AG20443 (cell line): Measurements from ENCODE around the gene KIRREL3.

ENCODE experiments used
- DNase-seq: peaks from one replicate; pipeline ENCODE4 v3.0.0; 2012; ENCODE audit warnings: low spot score, mixed read lengths

Gene KIRREL3

DNA sequence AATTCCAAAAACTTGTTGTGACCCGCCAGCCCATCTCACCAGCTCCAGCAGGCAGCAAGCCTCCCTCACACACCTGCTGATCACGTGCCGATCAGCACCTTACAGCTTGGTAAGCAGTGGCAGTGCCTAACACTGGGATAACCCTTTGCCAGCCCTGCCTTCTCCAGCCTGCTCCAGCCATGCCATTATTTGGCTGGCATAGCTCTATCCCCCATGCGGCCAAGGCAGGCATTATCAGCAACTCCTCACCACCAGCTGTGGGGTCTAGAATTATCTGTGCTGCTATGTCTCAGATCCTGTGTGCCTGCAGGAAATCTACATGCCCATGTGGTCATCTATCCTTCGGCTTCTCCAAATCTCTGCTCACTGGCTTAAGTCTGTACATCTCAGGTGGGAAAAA is 430.1 kb downstream of the KIRREL3 start:
- no peak for DNase-seq

DNA sequence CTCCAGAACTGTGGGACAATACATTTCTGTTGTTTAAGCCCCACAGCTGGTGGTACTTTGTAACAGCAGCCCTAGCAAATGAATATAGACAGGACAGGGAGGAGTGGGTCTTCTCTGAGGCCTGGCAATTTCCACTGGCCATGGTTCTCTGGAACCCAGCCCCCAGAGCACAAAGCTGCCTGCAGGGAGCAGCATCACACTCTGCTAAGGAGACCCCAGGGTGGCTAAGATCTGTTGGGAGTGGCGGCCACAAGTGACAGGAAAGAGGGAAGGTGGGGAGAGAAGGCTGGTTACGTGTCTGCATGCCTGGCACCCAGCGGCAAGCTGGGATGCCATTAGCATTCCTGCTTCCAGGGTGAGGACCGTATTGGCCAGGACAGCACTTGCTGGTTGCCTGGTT is 433.2 kb downstream of the KIRREL3 start:
- no peak for DNase-seq

DNA sequence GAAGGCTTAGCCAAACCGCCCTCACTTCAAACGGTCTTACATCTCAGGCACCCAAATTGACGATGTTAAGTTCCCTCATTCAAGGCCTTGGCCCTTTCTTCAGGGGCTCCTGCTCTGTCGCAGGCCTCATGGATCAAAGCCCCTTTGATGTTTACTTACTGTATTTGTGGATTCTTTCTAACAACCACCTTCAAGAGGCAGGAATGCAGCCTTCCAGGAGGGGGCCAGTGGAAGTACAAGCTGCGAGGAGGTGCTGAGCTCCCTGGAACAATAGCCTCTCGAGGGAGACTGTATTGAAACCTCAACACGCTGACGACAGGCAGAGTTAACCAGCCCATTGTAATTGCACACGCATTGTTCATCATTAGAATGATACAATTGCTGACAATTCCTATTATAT is 436.0 kb downstream of the KIRREL3 start:
- no peak for DNase-seq

DNA sequence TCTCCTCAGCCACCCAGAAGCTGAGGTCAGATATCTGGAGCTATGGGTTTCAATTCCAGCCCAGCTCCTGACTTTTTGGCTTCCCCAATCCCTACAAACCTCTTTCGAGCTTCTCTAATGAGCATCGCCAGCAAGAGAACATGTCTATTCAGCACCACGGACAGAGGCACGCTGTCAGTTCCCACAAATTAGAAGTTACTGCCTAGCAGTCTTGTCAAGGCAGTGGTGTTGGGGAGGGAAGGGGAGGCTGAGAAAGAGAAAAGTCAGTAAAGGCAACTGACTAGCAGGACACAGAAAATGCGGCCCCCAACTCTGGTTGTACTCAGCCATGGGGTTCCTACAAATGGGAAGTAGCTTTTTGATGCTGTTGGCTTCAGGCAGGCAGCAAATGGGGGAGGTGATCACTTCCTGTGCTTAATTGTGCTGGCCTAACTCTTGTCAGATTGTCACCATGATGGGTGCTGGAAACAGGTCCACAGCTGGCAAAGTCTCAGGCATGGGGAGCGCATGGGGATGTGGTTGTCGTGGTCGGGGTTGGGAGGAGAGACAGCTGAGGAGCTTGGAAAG is 439.2 kb downstream of the KIRREL3 start:
- peak; percentile 72 for DNase-seq

DNA sequence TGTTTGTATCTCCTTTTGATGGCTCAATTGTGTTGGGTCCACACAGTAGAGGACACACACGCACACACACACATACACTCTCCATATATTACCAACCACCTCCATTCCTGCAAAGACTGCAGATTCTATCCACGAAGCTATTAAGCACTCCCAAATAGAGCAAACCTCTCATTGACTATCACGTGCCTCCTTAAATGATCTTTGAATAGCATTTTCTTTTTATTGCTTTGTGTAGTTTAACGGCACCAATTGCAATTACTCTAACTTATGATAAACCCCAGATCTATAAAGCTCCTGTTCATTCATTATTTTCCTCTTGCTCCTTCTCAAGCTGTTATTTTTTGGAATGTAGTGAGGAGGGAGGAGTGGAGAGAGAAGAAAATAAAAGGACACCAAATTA is 440.3 kb downstream of the KIRREL3 start:
- no peak for DNase-seq

DNA sequence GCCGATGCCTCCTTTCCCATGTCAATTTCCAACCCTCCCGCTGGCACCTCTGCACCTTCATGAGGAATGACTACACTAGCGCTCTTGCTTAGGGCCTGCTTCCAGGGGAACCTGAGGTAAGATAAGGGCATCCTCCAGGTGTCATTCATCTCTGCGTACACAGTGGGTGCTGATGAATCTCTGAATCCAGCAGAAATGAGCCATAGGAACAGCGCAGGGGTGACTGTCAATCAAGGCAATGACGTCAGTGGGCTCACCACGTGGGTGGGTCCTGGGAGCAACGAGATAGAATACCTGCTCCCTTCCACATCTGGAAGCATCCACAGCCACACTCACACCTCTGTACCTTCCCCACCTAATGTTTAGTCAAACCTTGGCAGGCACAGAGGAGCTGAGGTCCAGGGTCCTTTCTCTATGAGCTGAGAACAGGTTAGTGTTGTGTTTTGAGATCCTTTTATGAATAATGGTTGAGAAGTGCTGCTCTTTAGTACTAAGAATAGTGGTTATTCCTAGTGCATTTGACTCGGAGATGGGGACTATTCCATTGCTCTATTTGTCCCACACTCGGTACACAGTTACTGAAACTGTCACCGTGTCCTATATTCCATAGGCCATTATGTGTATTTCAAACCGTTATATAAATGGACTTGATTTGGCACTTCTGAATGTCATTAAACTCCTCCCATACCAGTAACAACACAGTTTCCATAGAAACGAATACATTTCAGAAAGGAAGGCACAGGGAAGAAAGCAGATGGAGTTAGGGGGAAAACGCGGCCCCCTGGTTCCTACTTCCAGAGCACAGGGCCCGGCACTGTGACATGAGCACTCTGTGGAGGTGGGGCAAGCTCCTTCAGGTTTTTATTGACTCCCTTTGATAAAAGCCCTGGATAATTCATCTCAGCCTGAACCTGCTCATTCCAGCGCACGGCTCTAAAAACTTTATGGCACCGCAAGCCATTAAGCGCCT is 451.7 kb downstream of the KIRREL3 start:
- no peak for DNase-seq

DNA sequence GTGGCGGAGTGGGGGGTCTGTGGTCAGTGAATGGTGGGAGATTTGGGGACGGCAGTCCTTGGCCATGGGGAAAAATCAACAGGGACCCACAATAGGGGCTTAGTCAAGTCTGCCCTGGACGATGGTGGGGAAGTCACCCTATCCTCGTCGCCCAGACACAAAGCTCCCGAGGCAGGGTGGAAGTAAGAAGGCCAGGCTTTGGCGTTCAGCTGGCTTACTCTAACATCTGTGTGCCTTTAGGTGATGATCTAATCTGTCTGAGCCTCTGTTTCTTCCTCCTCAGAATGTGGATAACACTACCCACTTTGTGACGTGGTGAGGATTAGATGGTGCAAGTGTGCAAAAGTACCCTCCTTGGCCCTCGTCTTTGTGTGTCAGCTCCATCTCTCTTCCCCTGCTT is 452.9 kb downstream of the KIRREL3 start:
- no peak for DNase-seq

DNA sequence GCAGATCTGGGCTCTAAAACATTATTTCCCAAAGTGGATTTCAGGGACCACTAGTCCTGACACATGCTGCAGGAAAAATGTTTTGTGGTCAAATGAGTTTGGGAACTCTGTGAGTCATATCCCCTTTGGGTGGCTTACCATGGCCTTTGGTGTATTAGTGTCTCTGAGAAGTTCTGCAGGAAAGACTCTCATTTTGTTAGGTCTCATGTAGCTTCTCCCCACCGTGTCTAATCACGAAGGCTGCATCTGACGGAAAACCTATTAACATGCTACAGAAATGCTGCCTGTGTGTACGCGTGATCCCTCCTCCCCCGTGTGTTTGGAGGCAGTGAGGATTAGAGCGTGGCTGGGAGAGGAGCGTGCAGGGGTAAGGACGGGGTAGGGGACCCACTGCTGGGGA is 453.4 kb downstream of the KIRREL3 start:
- DNase-seq: peak; percentile 86

DNA sequence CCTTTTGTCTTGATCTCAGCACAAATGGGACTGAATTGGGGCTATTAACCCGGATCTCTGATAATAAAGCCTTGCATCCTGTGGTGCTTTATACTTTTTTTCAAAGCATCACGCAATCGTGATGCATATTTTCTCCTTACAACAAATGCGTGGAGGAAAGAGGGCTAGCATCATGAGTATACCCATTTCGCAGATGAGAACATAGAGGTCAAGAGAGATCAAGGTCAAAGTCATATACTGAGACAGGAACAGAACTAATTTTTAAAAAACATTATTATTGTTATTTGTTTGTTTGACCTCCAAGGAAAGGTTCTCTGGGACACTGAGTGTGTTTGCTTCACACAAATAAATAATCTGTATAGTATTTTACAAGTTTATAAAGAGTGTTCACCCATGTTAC is 453.9 kb downstream of the KIRREL3 start:
- no peak for DNase-seq

DNA sequence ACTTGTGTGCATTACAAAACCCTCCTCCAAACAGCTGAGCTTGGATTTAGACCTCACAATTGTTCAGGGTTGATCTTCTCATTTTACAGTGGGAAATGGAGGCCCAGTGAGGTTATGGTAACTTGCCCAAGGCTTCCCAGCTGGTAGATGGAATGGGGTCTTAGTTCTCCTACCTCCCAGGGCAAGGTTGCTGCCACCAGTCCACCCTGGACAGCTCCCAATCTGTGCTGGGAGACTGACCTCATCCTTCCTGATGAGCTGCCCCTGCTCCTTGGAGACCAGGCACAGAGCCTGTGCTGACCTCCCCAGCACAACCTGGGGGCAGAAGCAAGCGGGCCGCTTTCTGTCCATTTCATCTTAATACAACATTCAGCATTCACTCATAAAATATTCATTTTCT is 454.4 kb downstream of the KIRREL3 start:
- peak; percentile 55 for DNase-seq

DNA sequence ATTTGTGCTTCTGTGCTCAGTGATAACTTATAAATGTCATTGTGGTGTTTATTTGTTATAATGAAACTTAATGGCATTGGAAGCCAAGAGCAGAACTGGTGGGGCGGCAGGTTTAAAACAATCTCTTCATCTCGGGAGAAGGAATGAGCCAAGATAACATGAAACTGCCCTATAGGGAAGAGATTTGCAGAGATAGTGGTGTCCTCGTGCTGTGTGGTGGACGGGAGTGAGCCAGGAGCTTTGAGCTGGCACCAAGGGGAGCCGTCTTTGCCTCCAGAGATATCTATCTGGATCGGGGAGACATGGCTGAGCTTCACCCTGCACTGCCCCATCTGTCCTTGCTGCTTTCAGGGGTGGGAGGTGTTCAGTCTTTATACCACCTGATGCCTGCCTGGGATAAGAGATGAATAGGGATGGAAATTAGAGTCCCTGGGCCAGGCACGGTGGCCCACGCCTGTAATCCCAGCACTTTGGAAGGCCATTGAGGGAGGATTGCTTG is 455.5 kb downstream of the KIRREL3 start:
- DNase-seq: no peak

DNA sequence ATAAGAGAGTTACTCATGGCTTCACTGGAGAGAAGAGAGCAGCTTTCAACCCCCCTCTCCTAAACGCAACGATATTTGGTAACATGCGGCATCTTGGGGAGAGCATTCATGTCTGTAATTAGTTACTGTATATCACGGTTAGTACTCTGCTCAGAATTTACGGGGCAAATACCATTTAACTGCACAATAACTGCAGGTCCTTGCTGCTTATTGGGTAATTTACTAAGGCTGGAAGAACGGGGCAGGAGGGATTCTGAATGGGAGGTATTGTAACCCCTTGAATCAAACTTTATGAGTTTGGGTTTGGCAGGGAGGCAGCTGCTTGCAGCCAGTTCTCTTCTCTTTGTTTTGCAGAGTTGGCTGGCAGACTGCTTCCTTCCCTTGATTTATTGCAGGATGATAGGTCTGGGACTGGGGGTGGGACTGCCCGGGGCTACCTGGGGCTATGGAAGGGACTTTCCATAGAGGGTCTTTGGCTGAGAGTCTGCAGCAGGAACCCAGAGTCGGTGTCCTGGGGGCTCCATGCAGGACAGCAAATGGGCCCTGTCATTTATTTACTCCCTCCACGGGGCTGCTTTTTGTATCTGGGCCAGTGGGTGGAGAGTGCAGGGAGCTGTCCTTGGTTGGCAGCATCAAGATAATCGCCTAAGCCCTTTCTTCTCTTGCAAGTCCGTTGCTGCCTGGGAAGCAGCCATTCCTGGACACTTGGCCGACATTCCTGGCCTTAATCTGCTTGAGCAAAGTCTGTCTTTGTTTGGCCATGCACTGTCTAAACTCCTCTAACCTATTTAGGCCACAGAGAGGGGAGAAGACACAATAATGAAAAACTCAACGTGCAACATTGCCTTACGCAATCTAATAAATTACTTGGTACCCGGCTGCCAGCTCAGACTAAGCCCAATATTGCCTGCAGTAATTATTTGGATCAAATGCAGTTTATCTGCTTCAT is 456.2 kb downstream of the KIRREL3 start:
- peak; percentile 79 for DNase-seq

DNA sequence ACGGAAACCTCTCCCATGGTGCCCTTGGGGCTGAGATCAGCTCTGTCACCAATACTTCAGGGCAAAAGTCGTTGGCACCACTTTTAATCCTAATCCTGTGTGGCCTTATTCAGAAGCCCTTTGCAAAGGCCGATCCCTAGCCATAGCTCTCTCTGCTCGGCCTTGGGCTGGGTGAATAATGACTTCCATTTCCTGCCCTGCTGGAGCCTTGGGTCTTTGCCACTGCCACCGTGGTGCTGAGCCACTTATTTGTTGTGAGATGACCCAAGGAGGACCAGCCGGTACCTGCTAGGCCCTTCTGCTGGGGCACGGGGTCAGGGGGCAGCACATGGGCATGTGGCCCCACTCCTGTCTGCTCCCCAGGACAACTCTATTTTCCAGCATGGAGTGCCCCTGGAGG is 456.9 kb downstream of the KIRREL3 start:
- DNase-seq: no peak

DNA sequence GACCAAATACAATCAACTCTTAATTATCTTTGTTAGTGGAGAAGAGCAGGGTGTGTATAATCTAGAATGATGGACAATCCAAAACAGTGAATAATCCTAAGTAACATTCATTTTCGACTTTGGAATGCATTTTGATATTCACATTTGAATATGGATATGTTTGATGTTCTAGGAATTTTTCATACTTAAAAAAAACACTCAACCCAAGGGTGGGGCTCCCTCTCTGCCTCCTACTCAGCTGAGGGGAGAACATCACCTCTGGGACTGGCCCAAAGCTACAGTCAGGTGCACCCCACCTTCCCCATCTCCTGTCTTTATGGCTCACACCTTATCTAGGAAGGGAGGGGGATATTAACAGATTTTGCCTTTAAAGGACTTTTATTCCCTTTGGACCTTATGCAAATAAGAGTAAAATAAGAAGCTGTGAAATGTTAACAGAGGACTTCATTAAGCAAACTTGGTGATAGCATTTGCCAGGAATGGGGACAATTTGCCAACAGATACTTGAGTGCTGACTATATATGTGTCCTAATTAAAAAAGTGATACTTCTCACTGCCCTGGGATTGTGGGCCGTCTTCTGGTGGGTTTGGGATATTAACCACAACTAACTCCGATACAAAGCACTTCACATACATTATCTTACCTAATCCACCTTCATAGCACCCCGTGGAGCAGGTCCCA is 458.1 kb downstream of the KIRREL3 start:
- peak; percentile 36 for DNase-seq

DNA sequence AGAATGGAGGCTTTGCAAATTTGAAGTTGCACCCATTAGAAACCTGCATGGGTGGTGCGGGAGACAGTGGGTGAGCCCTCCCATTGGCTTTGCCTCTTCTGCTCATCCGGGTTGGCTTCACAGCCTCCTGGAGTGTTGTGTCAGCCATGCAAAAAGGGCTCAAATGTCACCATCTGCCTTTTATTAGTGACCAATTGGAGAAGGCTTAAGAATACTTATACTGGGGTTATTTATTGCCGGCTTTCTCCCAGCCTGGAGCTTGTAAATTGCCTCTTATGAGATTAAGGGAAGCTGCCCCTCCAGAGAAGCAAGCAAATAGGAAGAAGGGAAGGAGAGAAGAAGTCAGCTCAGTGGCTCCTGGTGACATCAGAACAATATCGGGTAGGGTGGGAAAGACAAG is 462.5 kb downstream of the KIRREL3 start:
- no peak for DNase-seq

DNA sequence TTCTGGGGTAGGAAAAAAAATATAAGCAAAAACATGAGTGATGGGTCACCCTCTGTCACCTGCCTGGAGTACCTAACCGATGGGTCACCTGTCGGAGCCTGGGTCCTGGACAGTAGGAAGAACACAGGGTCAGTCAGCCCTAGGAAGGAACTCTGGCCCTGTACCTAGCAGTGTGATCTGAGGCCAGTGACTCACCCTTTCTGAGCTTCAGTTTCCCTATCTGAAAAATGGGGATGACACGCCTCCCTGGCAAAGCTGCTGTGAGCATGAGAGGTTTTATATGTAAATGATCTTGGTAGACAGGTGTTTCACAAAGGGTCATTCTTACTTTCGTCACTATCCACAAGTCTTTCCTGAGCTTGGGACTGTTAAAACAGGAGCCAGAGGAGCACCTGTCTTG is 463.1 kb downstream of the KIRREL3 start:
- DNase-seq: no peak

DNA sequence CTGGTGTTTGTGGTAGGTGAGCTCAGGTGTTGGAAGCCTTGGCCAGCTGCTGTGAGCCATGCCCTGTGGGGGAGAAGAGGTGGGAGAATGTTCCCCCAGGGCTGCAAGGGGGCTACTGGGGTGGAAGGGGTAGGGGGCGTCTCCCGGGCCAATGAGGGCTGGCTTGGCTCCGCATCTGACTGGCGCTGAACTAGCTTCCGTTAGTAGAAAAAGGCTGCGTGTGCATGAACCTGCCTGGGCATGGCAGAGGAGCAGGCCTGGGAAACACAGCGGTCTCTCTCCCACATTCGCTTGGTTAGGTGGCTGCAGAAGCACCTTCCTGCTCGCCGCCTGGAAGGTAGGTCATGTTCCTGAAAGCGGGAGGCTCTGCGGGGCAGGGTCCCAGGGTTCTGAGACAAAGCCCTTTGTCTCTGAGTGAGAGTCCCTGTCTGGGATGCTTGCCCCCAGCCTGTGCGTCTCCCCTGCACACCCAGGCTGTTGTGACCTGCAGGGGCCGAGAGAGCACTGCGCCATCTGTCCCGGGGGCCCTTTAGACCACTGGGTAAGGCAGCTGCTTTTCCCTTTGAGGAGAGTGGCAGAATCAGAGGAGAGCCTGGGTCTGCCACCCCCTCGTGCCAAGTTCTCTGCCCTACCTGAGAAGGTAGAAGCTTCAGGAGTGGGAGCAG is 466.3 kb downstream of the KIRREL3 start:
- DNase-seq: no peak

DNA sequence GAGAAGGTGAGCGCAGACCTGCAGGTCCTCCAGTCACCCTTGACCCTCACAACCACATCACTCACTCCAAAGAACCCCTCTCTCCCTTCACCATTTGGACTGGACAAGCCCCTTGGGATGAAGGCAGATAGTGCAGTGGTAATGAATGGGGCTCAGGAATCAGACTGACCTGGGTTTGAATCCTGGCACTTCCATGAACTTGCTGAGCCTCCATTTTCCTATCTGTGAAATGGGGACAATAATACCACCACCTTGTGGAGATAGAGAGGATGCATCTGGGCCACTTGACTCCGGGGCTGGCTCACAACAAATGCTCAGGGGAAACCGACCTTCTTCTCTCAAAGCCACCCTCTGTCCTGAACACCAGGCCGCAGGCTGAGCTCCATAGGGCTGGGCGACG is 467.0 kb downstream of the KIRREL3 start:
- DNase-seq: no peak

DNA sequence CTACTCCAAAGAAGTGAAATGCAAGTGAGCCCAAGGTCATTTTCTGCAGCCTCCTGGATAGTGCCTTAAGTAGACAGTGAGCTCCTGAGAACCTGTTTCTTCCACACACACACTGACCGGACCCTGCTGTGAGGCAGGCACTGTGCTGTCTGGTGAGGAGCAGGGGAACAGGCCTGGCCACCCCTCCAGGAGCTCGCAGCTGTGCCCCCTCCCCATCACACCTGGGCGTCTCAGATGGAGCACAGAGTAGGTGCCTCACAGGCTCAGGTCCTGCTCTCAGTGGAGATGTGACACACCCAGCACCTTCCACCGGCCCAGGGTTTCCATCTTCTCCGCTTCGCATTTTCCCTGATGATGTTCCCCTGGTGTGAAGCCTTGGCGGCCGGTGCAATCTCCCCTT is 470.2 kb downstream of the KIRREL3 start:
- DNase-seq: no peak

DNA sequence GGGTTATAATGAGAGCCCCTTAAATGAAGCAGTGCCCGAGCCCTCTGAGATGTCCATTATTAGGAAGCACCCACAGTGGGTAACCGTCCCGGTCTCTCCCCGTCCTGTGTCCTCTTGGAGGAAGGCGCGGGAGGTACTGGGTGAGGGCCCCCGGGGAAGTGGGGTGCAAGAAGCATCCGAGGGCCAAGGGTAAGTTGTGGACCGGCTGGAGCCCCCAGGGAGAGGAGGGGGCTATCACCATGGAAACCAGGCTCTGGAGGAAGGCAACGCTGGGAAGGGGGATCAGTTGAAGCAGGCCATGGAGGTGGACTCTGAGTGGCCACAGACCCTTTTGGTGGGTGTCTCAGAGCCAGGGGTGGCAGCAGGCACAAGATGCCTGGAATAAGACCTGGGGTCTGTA is 471.5 kb downstream of the KIRREL3 start:
- no peak for DNase-seq

DNA sequence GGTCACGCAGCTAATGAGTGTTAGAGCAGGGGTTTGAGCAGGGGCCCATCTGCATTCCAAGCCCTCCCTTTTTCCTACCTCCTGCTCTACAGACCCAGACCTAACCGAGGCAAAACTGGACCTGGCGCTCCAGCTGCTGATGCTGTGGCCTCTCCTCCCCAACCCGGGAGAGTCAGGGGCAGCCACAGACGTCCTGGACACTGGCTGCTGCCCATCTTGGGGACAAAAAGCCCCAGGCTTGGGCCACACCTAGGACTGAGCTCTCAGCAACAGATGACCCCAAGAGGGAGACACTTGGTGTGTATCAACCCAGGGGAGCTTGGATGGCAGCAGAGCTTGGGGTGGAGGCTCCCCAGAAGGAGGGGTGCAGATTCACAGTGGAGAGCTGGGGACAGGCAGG is 472.5 kb downstream of the KIRREL3 start:
- DNase-seq: no peak
